Muscle layer of colon (tissue), 2 donors: ENCODE data around the gene KDM4B.

Experiments
- H3K27ac ChIP-seq: one replicate; pipeline ENCODE4 v1.7.0; 2013; ENCODE audit warnings: low read depth, mild to moderate bottlenecking, low read length, moderate library complexity
- H3K27me3 ChIP-seq, 2 donors: one replicate each; pipeline ENCODE4 v1.7.0; 2013; ENCODE audit warnings: low read length in 2 of 2, mild to moderate bottlenecking in 2 of 2; ENCODE audit not compliant: insufficient read depth in 2 of 2, control insufficient read depth in 1 of 2
- H3K36me3 ChIP-seq: one replicate; pipeline ENCODE4 v1.7.0; 2013; ENCODE audit warnings: mild to moderate bottlenecking, low read length; ENCODE audit not compliant: insufficient read depth
- H3K4me1 ChIP-seq: one replicate; pipeline ENCODE4 v1.7.0; 2013; ENCODE audit warnings: mild to moderate bottlenecking, low read length; ENCODE audit not compliant: insufficient read depth
- H3K4me3 ChIP-seq, 2 donors: one replicate each; pipeline ENCODE4 v1.7.0; 2013; ENCODE audit warnings: low read length in 2 of 2, low read depth in 1 of 2, mild to moderate bottlenecking in 1 of 2, moderate library complexity in 1 of 2
- H3K9ac ChIP-seq: one replicate; pipeline ENCODE4 v1.7.0; 2013; ENCODE audit warnings: low read length
- H3K9me3 ChIP-seq: one replicate; pipeline ENCODE4 v1.7.0; 2013; ENCODE audit warnings: mild to moderate bottlenecking, low read length
- donor health status: abdominal sarcoma.
- donor health status: Adenocarcinoma of cecum.

Gene KDM4B

DNA sequence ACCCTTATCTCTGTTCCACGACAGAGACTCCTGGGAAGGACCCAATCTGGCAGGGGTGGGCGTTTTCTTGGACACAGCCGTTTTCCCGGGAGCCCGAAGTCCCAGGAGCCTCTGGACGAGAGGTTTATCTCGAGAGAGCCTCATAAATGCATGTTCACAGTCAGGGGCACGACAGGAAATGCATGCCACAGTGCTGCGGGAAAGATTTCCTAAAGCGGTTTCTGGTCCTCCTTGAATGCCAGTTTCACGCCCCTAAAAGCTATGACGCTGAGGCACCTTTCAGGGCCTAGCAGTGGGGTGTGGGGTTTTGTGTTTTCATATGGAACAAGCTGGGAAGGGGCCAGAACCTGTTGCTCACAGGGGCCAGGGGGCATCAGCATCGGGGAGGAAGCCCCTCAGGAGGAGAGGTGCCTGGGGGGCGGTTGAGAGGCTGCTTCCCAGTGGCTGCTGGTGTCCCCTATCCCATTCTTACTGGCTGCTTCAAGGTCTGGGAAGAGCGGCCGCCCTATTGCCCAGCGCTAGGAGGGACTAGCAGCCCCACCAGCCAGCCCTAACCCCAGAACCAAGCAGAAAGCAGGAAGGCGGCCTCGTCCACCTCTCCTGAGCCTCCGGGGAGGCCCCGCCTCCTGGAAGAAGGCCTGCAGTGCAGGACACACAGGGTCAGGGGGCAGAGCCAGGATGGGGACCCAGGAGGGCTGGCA, 157.0 kb downstream of the KDM4B start:
- no peaks in the 10 kb centered on the region for H3K27me3 ChIP-seq
- no peak overlapping the region for H3K4me3 ChIP-seq
- peaks cover 9% of the 10 kb centered on the region for H3K4me1 ChIP-seq
- H3K9ac ChIP-seq, result no peak overlapping the region
- H3K9me3 ChIP-seq, result no peaks in the 10 kb centered on the region
- H3K27ac ChIP-seq, result no peak overlapping the region
- H3K36me3 ChIP-seq, result peaks cover 12% of the 10 kb centered on the region

DNA sequence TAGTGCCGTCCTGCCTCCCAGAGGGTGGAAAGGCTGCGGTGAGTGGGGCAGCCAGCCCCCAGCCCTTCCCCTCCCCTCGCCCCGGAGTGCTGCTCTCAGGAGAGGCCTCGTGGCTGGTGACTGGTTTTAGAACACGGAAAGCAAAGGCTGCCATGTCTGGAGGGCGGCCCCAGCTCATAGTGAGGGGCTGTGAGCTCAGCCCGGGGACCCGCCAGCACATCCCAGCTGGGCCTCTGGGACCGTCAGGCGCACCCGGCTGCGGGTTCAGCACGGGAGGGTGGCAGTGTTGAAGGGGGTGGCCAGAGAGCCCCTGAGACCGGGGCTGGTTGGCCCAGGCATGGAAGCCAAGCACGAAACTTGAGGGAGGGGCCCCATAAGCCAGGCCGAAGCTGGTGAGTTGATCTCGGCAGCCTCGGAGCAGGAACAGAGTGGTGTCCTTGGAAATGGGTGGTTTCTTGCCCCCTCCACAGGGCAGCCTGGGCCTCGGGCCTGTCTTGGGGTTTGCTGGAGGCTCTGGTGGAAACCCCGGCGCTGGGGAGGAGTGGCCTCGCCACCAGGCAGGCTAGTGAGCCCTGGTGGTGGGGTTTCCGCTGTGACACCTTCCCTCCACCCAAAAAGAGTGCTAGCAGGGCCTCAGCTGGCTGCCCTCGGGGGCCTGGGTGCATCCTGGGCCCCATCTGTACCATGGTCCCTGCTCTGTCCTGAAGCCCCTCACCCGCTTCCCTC, 157.7 kb downstream of the KDM4B start:
- no peak overlapping the region for H3K27ac ChIP-seq
- peaks cover 9% of the 10 kb centered on the region for H3K4me1 ChIP-seq
- H3K27me3 ChIP-seq, result no peaks in the 10 kb centered on the region
- no peak overlapping the region for H3K9ac ChIP-seq
- no peaks in the 10 kb centered on the region for H3K9me3 ChIP-seq
- H3K36me3 ChIP-seq, result peaks cover 12% of the 10 kb centered on the region
- H3K4me3 ChIP-seq, result no peak overlapping the region

DNA sequence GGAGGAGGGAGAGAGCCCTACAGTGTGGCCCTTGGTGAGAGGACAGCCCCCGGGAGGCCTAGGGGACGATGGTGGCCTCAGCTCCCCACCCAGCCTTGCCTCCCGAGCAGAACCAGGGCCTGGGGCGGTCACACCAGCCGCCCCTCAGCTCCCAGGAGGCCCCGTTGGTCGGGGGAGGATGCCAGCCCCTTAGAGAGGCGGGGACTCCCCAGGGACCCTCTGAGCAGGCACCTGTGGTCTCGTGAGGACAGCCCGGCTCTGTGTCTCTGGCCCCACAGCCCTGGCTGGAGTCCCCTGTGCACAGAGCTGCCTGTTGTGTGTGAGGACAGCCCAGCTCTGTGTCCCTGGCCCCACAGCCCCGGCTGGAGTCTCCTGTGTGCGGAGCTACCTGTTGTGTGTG, 158.8 kb downstream of the KDM4B start:
- Histone ChIP-seq H3K4me3 (no peak overlapping the region), H3K36me3 (peaks cover 13% of the 10 kb centered on the region), H3K27ac (no peak overlapping the region), H3K27me3 (no peaks in the 10 kb centered on the region), H3K9me3 (no peaks in the 10 kb centered on the region), H3K4me1 (peaks cover 9% of the 10 kb centered on the region), H3K9ac (no peak overlapping the region)

DNA sequence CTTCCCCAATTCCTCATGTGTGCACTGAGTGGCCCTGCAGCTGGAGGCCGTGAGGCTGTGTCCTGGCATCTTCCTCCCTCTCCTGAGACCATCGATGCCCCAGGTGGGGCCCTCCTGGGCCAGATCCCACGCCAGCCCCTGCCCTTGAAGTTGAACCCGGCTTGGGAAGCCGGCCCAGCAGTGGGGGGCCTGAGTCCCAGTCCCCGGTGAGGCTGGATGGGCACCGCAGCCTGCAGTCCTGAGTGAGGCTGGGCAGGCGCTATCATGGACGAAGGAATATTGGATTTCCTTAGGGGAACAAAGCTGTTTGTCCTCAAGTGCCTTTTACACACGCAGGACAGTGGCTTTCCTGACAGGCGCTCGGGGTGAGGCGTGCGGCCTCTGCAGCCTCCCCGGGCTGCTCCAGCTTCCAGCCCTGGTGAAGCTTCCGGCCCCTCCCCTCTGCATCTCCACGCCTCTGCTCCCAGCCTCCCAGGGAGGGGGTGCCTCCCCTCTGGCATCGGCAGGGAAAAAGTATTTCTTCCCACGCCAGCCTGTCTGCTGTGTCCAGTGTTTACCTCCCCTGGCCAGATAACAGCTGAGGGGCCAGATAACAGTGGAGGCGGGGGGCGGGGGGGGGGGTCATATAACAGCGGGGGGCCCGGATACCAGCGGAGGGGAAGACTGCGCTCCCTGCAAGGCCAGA, 159.5 kb downstream of the KDM4B start:
- Histone ChIP-seq H3K4me1 (peaks cover 9% of the 10 kb centered on the region), H3K27ac (no peak overlapping the region), H3K9ac (no peak overlapping the region), H3K9me3 (no peaks in the 10 kb centered on the region), H3K4me3 (peak overlapping the region in 1 of 2 donors; percentile 27), H3K27me3 (no peaks in the 10 kb centered on the region), H3K36me3 (peaks cover 8% of the 10 kb centered on the region)

DNA sequence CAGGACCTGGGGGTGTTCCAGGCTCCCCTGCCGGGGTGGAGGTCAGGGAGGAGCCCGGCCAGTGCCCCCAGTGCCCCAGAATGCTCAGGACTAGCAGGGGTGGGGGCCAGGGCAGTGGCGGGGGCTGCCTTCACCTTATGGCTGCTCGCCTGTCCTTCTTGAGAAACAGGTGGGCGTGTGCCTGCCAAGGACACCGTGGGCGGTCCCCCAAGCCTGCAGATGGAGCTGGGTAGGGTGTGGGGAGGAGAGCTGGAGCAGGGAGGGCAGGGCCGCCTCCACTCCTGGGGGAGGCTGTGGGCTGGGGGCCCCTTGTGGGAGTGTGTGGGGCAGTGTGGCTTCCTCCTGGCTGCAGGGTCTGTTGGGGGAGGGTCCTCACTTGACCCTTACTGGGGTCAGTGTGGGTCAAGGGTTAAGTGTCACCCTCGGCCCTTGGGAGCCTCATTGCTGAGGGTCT, 160.1 kb downstream of the KDM4B start:
- Histone ChIP-seq H3K27ac (no peak overlapping the region), H3K4me3 (no peak overlapping the region), H3K9me3 (no peaks in the 10 kb centered on the region), H3K4me1 (peaks cover 9% of the 10 kb centered on the region), H3K27me3 (no peaks in the 10 kb centered on the region), H3K9ac (no peak overlapping the region), H3K36me3 (peaks cover 8% of the 10 kb centered on the region)

DNA sequence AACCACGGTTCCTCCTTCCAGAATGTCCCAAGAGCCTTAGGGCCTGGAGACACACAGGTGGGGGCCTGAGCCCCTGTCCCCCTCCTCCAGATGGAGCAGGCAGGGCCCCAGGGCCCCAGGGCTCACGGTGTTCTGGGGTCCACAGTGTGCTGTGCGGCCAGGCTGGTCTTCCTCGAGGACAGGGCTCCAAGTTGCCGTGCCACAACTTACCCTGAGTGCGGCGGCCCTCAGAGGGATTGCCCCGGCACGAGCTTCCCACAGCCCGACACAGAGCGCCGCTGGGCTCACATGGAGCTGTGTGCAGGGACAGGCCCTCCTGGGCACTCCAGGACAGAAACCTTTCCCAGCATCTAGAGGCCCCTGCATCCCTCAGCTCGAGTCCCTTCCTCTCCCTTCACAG, 160.8 kb downstream of the KDM4B start:
- no peak overlapping the region for H3K4me3 ChIP-seq
- H3K27me3 ChIP-seq, result no peaks in the 10 kb centered on the region
- peaks cover 9% of the 10 kb centered on the region for H3K4me1 ChIP-seq
- H3K36me3 ChIP-seq, result peaks cover 16% of the 10 kb centered on the region
- H3K9ac ChIP-seq, result no peak overlapping the region
- no peak overlapping the region for H3K27ac ChIP-seq
- H3K9me3 ChIP-seq, result no peaks in the 10 kb centered on the region

DNA sequence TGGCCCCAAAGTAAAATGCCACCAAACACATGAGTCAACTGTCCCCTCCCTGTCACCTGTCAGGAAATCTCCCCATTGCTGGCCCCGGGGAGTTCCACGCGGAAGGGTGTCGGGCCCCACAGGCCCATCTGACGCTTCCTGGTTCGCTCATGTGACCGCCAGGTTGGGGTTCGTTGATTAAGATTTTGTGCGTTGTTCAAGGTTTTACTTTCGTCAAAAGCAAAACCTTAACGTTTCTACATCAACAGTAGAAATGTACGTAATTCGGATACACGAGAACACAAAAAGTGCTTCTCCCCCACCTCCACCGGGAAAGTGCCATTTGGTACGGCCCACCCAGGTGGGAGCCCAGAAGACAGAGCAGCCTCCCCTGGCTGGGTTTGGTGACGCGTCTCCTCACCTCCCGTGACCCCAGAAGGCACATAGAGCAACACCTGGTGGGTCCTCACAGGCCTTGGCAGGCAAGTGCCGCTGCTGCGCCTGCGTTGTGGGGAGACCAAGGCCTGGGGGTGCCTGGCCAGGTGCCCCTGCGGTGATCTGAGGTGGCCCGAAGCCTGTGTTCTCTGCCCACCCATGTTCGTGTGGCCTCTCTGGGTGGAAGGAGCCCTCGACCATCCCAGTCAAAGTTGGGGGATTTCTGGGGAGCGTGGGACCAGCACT, 161.6 kb downstream of the KDM4B start:
- Histone ChIP-seq H3K9ac (no peak overlapping the region), H3K4me1 (peaks cover 9% of the 10 kb centered on the region), H3K27ac (no peak overlapping the region), H3K27me3 (no peaks in the 10 kb centered on the region), H3K4me3 (no peak overlapping the region), H3K36me3 (peaks cover 18% of the 10 kb centered on the region), H3K9me3 (no peaks in the 10 kb centered on the region)

DNA sequence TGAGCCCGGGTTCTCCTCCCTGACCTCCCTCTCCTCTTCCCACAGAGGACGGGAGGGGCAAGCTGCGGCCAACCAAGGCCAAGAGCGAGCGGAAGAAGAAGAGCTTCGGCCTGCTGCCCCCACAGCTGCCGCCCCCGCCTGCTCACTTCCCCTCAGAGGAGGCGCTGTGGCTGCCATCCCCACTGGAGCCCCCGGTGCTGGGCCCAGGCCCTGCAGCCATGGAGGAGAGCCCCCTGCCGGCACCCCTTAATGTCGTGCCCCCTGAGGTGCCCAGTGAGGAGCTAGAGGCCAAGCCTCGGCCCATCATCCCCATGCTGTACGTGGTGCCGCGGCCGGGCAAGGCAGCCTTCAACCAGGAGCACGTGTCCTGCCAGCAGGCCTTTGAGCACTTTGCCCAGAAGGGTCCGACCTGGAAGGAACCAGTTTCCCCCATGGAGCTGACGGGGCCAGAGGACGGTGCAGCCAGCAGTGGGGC, 162.2 kb downstream of the KDM4B start:
- H3K27me3 ChIP-seq, result no peaks in the 10 kb centered on the region
- peaks cover 9% of the 10 kb centered on the region for H3K4me1 ChIP-seq
- H3K36me3 ChIP-seq, result peaks cover 18% of the 10 kb centered on the region
- H3K9ac ChIP-seq, result no peak overlapping the region
- no peaks in the 10 kb centered on the region for H3K9me3 ChIP-seq
- no peak overlapping the region for H3K27ac ChIP-seq
- H3K4me3 ChIP-seq, result no peak overlapping the region

DNA sequence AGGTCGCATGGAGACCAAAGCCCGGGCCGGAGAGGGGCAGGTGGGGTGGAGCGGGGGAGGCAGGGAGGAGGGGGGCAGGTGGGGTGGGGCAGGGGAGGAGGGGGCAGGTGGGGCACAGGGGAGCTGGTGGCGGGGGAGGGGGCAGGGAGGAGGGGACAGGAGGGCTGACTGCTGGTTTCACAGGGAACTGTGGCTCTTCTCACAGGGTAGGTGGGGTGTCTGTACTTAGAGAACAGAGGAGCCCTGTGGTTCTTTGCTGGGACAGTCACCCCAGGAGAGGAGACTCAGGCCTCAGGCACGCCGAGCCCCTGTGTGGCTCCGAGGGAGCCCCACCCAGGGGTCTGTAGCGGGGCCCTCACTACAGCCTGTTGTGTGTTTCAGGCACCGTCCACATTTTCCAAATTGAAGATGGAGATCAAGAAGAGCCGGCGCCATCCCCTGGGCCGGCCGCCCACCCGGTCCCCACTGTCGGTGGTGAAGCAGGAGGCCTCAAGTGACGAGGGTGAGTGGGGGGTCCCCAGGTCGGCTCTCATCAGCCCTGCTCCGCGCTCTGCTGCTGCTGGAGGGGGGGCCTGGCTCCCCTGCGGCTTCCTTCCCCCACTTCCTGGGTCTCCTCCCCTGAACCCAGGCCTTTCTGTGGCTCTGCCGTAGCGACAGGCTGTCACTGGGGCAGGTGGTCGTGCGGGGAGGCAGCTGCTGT, 162.7 kb downstream of the KDM4B start:
- no peaks in the 10 kb centered on the region for H3K9me3 ChIP-seq
- no peak overlapping the region for H3K4me3 ChIP-seq
- H3K9ac ChIP-seq, result no peak overlapping the region
- H3K27me3 ChIP-seq, result no peaks in the 10 kb centered on the region
- H3K4me1 ChIP-seq, result peaks cover 9% of the 10 kb centered on the region
- peaks cover 18% of the 10 kb centered on the region for H3K36me3 ChIP-seq
- no peak overlapping the region for H3K27ac ChIP-seq

DNA sequence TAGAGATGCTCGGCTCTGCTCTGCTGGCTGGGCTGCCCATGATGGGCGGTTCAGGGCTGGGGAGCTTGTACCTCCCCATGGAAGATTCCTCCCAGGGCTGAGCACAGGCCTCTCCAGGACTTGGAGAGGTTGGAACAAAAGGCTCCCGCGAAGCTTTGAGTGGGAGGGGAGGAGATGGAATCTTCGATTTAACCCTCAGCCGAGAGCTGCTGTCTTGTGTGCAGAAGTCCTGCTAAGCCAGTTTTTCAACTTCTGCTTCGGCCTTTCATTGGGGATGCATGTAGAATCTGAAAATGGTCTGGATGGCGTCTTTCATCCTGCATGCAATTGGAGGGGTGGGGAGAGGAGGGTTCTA, 163.3 kb downstream of the KDM4B start:
- no peaks in the 10 kb centered on the region for H3K27me3 ChIP-seq
- H3K4me1 ChIP-seq, result peaks cover 9% of the 10 kb centered on the region
- no peak overlapping the region for H3K4me3 ChIP-seq
- no peak overlapping the region for H3K27ac ChIP-seq
- H3K9me3 ChIP-seq, result no peaks in the 10 kb centered on the region
- H3K9ac ChIP-seq, result no peak overlapping the region
- peaks cover 19% of the 10 kb centered on the region for H3K36me3 ChIP-seq
